PC-3 (cell line): ENCODE results near the gene AVL9.

Experiments
- EZH2 ChIP-seq: fragments of 300-600 bp; sonication (generic); IDR thresholded peaks from one replicate; pipeline ENCODE4 v1.6.1; 2017; ENCODE audit warnings: antibody characterized with exemption, mild to moderate bottlenecking, low read length; ENCODE audit not compliant: unreplicated experiment
- EZH2phosphoT487 ChIP-seq: fragments of 300-600 bp; sonication (generic); IDR thresholded peaks from 2 replicates; pipeline ENCODE4 v1.6.1; 2018; ENCODE audit warnings: mild to moderate bottlenecking, antibody characterized with exemption, low read length, borderline replicate concordance
- TF ChIP-seq, protein P1 (sequence below): fragments of 300-600 bp; sonication (generic); conservative IDR thresholded peaks from 2 replicates; pipeline ENCODE4 v1.5.1; 2017; ENCODE audit warnings: antibody characterized with exemption, low read depth, mild to moderate bottlenecking, low read length

GRCh38 chr7:32594965-32595490, 99.7 kb downstream of the AVL9 start:
- TF ChIP-seq, protein P1, sequence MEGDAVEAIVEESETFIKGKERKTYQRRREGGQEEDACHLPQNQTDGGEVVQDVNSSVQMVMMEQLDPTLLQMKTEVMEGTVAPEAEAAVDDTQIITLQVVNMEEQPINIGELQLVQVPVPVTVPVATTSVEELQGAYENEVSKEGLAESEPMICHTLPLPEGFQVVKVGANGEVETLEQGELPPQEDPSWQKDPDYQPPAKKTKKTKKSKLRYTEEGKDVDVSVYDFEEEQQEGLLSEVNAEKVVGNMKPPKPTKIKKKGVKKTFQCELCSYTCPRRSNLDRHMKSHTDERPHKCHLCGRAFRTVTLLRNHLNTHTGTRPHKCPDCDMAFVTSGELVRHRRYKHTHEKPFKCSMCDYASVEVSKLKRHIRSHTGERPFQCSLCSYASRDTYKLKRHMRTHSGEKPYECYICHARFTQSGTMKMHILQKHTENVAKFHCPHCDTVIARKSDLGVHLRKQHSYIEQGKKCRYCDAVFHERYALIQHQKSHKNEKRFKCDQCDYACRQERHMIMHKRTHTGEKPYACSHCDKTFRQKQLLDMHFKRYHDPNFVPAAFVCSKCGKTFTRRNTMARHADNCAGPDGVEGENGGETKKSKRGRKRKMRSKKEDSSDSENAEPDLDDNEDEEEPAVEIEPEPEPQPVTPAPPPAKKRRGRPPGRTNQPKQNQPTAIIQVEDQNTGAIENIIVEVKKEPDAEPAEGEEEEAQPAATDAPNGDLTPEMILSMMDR = no peak
- no peak for TF ChIP-seq EZH2
- no peak for TF ChIP-seq EZH2phosphoT487
